Testis (tissue), 3 donors: Measurements from ENCODE around the gene EXOC1L. TPM values are rescaled to one million over a fixed set of nuclear protein-coding genes. Genes with fewer than 3 reads are reported as not detected.
A peak's percentile ranks its signal among the peaks of the same experiment; 100 is the strongest.

Source experiments
- DNase-seq: peaks from one replicate; pipeline ENCODE4 v3.0.0-alpha.2; 2019
- H3K27ac ChIP-seq, 2 donors: fragments of 200-600 bp; sonication (generic); one replicate each; pipeline ENCODE4 v1.5.1; 2019
- H3K27me3 ChIP-seq: fragments of 200-600 bp; sonication (generic); one replicate; pipeline ENCODE4 v1.5.1; 2019
- H3K36me3 ChIP-seq: fragments of 200-600 bp; sonication (generic); one replicate; pipeline ENCODE4 v1.5.1; 2017; ENCODE audit warnings: low read depth; ENCODE audit errors: missing control alignments
- H3K4me1 ChIP-seq: fragments of 200-600 bp; sonication (generic); one replicate; pipeline ENCODE4 v1.5.1; 2019
- H3K4me3 ChIP-seq, 2 donors: fragments of 200-600 bp; sonication (generic); one replicate each; pipeline ENCODE4 v1.5.1; 2017 to 2019
- H3K9me3 ChIP-seq: fragments of 200-600 bp; sonication (generic); one replicate; pipeline ENCODE4 v1.5.1; 2017
- CTCF ChIP-seq, 3 experiments: fragments of 450-650 bp in 2 of 3; fragments of 200-600 bp in 1 of 3; sonication (generic) in 1 of 3; IDR thresholded peaks; one replicate each; pipeline ENCODE4 v1.5.1; 2016 to 2019; ENCODE audit warnings: antibody characterized with exemption in 3 of 3, mild to moderate bottlenecking in 2 of 3, moderate library complexity in 1 of 3
- POLR2A ChIP-seq: fragments of 450-650 bp; IDR thresholded peaks from one replicate; pipeline ENCODE4 v1.6.1; 2017; ENCODE audit warnings: antibody characterized with exemption, mild to moderate bottlenecking, moderate library complexity
- WGBS, 2 donors: methylation state at CpG; one replicate each; pipeline ENCODE4 v1.1.5; 2018; 5-methylcytosine and 5-hydroxymethylcytosine counted together
- intact Hi-C: fragments of 100-400 bp; cut with DNase I; formaldehyde crosslinking; loops from one replicate; pipeline ENCODE4 v1.15.1; 2023; ENCODE audit warnings: low total_unique reads
- polyA plus RNA-seq: library from polyadenylated mRNA; stranded (reverse); fragments of 350-450 nt; fragmentation: Illumina TruSeq; extraction: RNeasy Lipid Tissue Mini Kit (QIAGEN cat#74804); gene quantifications from one replicate; pipeline ENCODE4 v1.2.3, GENCODE V29; 2014; ENCODE audit warnings: low read depth, low replicate concordance; ENCODE audit not compliant: insufficient read depth
- total RNA-seq, 2 donors: library from RNA; depleted of rRNA; stranded (reverse); fragments of >200 nt; gene quantifications; one replicate each; pipeline ENCODE4 v1.2.3, GENCODE V29; 2016

EXOC1L gene
- total and polyA plus RNA-seq, 3 donors from 2014 or later, result 0.50 TPM; not detected in 2

DNA sequence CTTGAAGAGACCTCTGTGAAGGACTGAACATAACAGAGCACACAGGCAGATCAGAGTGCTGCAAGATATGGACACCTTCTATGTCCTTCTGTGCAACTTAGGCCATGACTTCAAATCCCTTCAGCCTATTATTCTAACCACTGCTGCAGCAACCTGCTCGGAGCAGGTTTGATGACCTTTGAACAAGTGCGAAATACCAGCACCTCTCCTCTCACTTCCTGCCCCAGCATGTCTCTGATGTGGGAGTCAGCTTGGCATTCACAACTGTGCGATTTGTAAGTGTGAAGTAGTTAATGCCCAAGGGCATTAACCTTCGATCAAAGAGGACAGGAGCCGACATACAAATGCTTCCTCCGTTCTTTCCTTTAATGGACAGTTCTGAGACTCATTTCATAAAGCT lies 32.3 kb downstream of the EXOC1L start:
- Histone ChIP-seq H3K27me3 (no peaks in the 10 kb centered on the region), H3K4me3 (no peak overlapping the region), H3K27ac (no peak overlapping the region), H3K36me3 (no peaks in the 10 kb centered on the region), H3K9me3 (no peaks in the 10 kb centered on the region), H3K4me1 (peaks cover 10% of the 10 kb centered on the region)
- DNase-seq, result no peak
- TF ChIP-seq POLR2A (no peak), CTCF (IDR thresholded peaks at IDR 0.05) (no peak)
- intact Hi-C loops, result no loop called here
- 62 to 73% methylated on average over 6 of the region's 6 CpGs for WGBS, 2 donors

DNA sequence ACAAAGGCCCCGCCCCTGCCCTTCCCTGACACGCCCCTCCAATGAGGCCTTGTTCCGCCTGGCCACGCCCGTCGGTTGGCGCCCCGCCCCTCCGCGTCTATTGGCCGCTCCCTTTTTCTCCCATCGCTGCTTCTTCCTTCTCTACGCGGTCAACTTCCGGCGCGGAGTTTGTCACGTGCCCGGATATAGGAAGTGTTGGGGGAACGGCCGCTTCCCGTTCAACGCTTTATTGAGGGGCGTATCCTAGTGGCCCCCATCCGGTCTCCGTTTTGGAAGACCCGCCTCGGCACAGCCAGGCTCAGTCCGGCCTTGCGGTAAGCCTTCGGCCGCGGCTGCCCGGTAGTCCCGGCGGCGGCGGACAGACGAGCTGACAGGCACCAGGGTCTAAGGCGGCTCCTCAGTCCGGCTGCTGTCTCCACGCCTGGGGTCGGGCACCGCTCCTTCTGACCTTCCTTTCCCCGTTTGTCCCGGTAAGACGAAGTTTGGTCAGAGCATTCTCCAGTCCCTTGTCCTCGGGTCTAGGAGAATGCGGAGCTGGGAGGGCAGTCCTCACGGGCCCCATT lies 34.0 kb downstream of the EXOC1L start, which contains the start of gene EXOC1:
Gene EXOC1, plus strand, starts transcription at position 165 of the 563 bp plus-strand sequence. CDS start 4,676 bp downstream, outside the sequence.
- DNase-seq, result peak; percentile 99
- 1% methylated on average over 23 to 32 of the region's 50 CpGs for WGBS, 2 donors
- Histone ChIP-seq H3K27me3 (no peaks in the 10 kb centered on the region), H3K27ac (peak within 1 kb of the TSS; percentile 80 to 84), H3K4me1 (peaks cover 10% of the 10 kb centered on the region), H3K4me3 (peak within 1 kb of the TSS; percentile 88 to 95), H3K36me3 (no peaks in the 10 kb centered on the region), H3K9me3 (no peaks in the 10 kb centered on the region)
- intact Hi-C loops, result no loop called here
- TF ChIP-seq POLR2A, result no peak
- no peak for TF ChIP-seq CTCF (IDR thresholded peaks at IDR 0.05)

DNA sequence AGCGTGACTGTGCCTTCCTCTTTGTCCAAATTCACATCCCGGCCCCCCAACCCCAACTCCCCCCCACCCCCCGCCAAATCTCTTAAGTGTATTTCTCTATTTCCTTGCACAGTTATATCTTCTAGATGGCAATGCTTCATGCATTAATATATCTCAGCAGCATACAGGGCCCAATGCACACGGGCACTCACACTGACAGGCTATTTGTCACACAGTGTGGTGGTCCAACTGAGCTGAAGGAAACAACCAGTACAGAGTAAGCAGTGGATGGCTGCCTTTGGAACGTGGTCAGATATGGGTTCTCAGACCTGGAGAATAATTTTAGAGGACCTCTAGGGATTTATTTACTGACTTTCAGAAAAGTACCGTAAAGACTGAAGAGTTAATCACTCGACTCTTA lies 34.5 kb downstream of the EXOC1L start:
- H3K9me3 ChIP-seq, result no peaks in the 10 kb centered on the region
- intact Hi-C loops, result no loop called here
- no peak for TF ChIP-seq POLR2A
- TF ChIP-seq CTCF (IDR thresholded peaks at IDR 0.05), result no peak
- H3K36me3 ChIP-seq, result no peaks in the 10 kb centered on the region
- H3K4me1 ChIP-seq, result peaks cover 10% of the 10 kb centered on the region
- 8 to 15% methylated on average over 7 of the region's 7 CpGs for WGBS, 2 donors
- H3K27ac ChIP-seq, result peak overlapping the region; percentile 80 to 84
- H3K27me3 ChIP-seq, result no peaks in the 10 kb centered on the region
- H3K4me3 ChIP-seq, result peak overlapping the region; percentile 88 to 95
- DNase-seq, result no peak

DNA sequence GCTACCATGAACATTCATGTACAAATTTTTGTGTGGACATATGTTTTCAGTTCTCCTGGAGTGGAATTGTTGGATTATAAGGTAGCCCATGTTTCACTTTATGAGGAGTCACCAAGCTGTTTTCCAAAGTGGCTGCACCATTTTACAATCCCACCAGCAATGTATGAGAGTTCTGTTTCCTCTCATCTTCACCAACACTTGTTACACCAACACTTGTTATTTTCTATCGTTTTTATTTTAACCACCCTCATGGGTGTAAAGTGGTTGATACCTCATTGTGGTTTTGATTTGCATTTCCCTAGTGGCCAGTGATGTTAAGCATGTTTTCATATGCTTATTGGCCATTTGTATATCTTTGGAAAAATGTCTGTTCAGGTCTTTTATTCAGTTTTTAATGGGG lies 38.0 kb downstream of the EXOC1L start:
- TF ChIP-seq POLR2A, result no peak
- no peak for TF ChIP-seq CTCF (IDR thresholded peaks at IDR 0.05)
- intact Hi-C loops, result no loop called here
- Histone ChIP-seq H3K27me3 (no peaks in the 10 kb centered on the region), H3K9me3 (no peaks in the 10 kb centered on the region), H3K4me3 (no peak overlapping the region), H3K27ac (no peak overlapping the region), H3K36me3 (no peaks in the 10 kb centered on the region), H3K4me1 (no peaks in the 10 kb centered on the region)
- no peak for DNase-seq
- 72 to 91% methylated on average over 1 of the region's 1 CpG for whole genome bisulfite sequencing, 2 donors

DNA sequence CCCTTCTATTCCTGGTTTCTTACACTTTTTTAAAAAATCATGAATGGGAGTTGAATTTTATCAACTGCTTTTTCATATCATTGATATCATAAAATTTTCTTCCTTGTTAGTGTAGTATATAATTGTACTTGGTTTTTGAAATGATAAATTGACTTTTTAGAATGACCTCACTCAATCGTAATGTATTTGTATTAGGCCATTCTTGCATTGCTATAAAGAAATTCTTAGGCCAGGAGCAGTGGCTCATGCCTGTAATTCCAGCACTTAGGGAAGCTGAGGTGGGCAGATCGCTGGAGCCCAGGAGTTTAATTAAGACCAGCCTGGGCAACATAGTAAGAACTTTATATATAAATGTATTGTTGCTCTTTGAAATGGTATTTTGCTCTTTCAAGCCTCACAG lies 40.1 kb downstream of the EXOC1L start:
- Histone ChIP-seq H3K4me1 (no peaks in the 10 kb centered on the region), H3K27me3 (no peaks in the 10 kb centered on the region), H3K9me3 (no peaks in the 10 kb centered on the region), H3K27ac (no peak overlapping the region), H3K4me3 (no peak overlapping the region), H3K36me3 (no peaks in the 10 kb centered on the region)
- 70 to 73% methylated on average over 2 of the region's 2 CpGs for WGBS, 2 donors
- intact Hi-C loops, result no loop called here
- no peak for DNase-seq
- TF ChIP-seq CTCF (IDR thresholded peaks at IDR 0.05) (no peak), POLR2A (no peak)
